Measurements from ENCODE around the gene SRRM3. TPM values are rescaled to one million over a fixed set of nuclear protein-coding genes. Genes with fewer than 3 reads are reported as not detected.

SRRM3 gene
- total and polyA plus RNA-seq, 10 donors, result 0.23 to 1.6 (median 0.93) TPM; not detected in 1

Other genes with a start within 250 kb of the SRRM3 start
- gene TMEM120A, start 207.3 kb upstream of the SRRM3 start, total RNA-seq, result 10 to 100 TPM; 24.9 to 57.9 (median 41.4) TPM
- 10 to 100 TPM; 30.1 to 66.2 (median 56.6) TPM for gene TMEM120A, start 207.3 kb upstream of the SRRM3 start, polyA plus RNA-seq
- gene STYXL1, start 153.9 kb upstream of the SRRM3 start, total RNA-seq, result 10 to 100 TPM; 18.3 to 48.8 (median 28.4) TPM
- 10 to 100 TPM; 36.3 to 60.4 (median 45.0) TPM for gene STYXL1, start 153.9 kb upstream of the SRRM3 start, polyA plus RNA-seq
- 100 to 1,000 TPM in 3 of 7 donors, 10 to 100 TPM in 4; 62.2 to 129 (median 97.7) TPM for gene MDH2, start 153.8 kb upstream of the SRRM3 start, total RNA-seq
- 10 to 100 TPM; 45.5 to 74.1 (median 71.4) TPM for gene MDH2, start 153.8 kb upstream of the SRRM3 start, polyA plus RNA-seq
- 100 to 1,000 TPM in 5 of 7 donors, 10 to 100 TPM in 2; 56.5 to 227 (median 131) TPM for gene HSPB1, start 100.8 kb downstream of the SRRM3 start, total RNA-seq
- gene HSPB1, start 100.8 kb downstream of the SRRM3 start, polyA plus RNA-seq, result 100 to 1,000 TPM in 2 of 3 donors, 10 to 100 TPM in 1; 70.1 to 216 (median 214) TPM
- gene YWHAG, start 157.1 kb downstream of the SRRM3 start, total RNA-seq, result 100 to 1,000 TPM in 1 of 7 donors, 10 to 100 TPM in 6; 60.6 to 108 (median 80.5) TPM
- 10 to 100 TPM; 19.7 to 35.6 (median 26.2) TPM for gene YWHAG, start 157.1 kb downstream of the SRRM3 start, polyA plus RNA-seq
- 1 to 10 TPM in 2 of 7 donors, under 1 TPM in 5; 0.11 to 1.5 (median 0.43) TPM for gene SSC4D, start 207.8 kb downstream of the SRRM3 start, total RNA-seq
- gene SSC4D, start 207.8 kb downstream of the SRRM3 start, polyA plus RNA-seq, result 1 to 10 TPM in 2 of 3 donors, under 1 TPM in 1; 0.68 to 1.2 (median 1.1) TPM
- 1 to 10 TPM; 1.3 to 7.5 (median 2.5) TPM for gene ZP3, start 223.1 kb downstream of the SRRM3 start, total RNA-seq
- gene ZP3, start 223.1 kb downstream of the SRRM3 start, polyA plus RNA-seq, result 1 to 10 TPM; 3.3 to 5.0 (median 4.3) TPM